ENCODE results near the gene R3HCC1L.

DNA sequence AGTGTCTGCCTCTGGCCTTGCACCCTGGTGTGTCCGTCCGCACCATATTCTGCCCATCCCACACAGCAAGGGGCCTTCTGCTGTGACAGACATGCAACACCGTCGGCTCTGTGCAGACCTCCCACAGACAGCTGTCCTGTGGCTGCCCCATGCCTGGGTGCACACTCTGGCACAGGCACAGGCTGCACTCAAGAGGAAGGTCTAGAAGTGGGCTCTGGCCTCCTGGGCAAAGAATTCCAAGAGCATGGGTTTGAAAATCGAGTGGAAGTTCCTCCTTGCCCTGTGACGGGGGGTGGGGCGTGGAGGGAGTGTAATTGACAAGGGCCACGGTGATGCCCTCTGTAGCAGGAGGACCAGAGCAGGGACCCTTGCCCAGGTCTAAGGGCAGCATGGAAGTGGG lies 137.8 kb downstream of the R3HCC1L start:
- TF ChIP-seq POLR2A (IDR thresholded peaks at IDR 0.05; ENCODE audit: low read depth) (no peak), CTCF (IDR thresholded peaks at IDR 0.05) (no peak)
